Activated CD8-positive, alpha-beta memory T cell treated with anti-CD3 and anti-CD28 coated beads, Interleukin-2, amount 50 U/mL, for 24 hours (primary cell): Measurements from ENCODE around the gene RHOJ.
"Not testable (repeated sequence)": the region's sequence is repeated elsewhere in the genome, so short reads cannot be mapped to it uniquely, and the experiment has no call there.

Source experiments
- DNase-seq: peaks from one replicate; pipeline ENCODE4 v3.0.0-alpha.2; 2020; ENCODE audit errors: extremely low read depth

Gene RHOJ

GRCh38 chr14:63297372-63298063 is 93.3 kb downstream of the RHOJ start:
- DNase-seq = no peak

GRCh38 chr14:63299351-63300110 is 95.3 kb downstream of the RHOJ start:
- no peak for DNase-seq

GRCh38 chr14:63300854-63301253 is 96.6 kb downstream of the RHOJ start:
- DNase-seq = no peak

DNA sequence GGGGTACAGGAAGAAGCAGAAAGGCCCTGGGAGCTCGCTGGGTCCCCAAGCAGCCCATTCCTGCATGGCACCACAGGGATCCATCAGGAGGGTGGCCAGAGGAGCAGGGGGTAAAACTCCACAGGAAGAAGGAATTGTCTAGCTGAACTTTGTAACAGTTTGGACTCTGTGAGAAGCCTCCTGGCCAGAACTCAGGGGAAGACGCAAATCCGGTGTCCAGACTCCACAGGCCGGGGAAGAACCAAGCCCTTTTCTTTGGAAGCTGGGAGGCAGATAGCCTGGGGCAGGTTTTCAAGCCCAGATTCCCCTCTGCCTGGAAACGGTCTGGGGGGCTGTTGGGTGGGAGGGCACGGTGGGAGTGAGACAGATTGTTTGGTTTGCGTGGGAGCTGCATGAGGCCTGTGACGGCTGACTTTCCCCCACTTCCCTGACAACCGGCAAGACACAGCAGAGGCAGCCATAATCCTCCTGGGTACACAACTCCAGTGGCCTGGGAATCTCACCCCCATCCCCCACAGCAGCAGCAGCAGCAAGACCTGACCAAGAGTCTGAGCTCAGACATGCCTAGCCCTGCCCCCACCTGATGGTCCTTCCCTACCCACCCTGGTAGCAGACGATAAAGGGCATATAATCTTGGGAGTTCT is 97.8 kb downstream of the RHOJ start:
- no peak for DNase-seq

- DNase-seq = not testable (repeated sequence)
These were observed 100.2 kb downstream of the RHOJ start for GRCh38 chr14:63304429-63304828.

DNA sequence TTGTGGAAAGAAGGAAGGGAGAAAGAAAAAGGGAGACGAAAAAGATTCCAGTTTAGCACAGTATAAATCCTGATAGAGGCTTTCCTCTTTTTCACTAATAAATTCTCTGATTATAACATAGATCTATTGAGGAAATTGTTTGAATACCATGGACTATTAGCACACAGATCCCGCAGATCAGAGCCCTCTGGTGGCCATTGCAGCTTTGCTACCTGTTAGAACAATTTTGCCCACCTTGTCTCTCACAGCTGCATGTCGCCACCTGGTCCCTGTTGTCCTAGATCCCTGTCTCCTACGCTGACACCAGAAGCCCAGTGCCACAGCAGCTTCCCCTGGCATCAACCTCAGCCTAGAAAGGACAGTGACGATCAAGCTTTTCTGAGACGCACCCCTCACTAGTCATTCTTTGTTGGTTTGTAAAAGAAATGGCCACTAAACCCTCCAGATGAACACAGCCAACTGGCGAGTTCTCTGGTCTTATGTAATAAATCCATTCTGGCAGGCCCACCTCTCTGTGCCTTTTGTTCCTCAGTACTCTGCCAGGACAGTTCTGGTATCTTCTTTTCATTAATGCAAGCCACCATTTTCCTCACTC is 104.6 kb downstream of the RHOJ start:
- no peak for DNase-seq

DNA sequence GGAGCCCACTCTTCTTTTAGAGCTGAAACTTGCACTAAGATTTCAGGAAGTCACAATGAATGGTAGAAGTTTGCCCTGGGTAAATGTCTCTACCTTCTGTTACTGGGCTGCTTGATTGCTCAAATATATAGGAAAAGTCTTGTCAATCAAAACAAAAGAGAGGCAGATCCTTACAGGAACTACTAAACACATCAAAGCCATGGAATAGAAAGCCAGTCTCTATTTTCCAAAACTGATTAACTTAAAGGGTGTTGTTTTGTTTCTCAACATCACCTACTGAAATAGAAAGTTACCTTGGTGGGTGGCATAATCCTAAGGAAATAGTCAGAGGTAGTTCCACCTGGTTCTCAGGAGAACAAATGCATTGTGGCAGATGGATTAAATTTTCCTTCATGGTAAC is 114.6 kb downstream of the RHOJ start, which contains the start of gene GPHB5:
Gene GPHB5, minus strand, starts transcription at position 101 of the 400 bp plus-strand sequence. CDS start 1,086 bp downstream, outside the sequence.
- DNase-seq = no peak

DNA sequence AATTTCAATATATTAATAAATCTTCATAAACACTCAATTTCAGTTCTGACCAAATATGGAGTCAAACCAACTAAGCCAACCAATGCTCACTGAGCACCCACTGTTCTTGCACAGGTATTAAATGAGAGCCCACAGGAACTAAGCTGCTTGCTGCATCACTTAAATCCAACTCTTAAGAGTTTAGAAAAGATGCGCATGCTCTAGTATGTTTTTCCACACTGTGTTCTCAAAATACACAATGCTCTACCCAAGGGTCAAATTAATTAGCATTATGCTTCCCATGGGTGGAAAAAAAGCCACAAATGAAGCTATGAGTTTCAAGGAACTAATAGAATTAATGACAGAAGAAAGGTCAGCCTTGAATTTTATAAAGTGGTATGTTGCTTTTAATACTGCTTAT is 118.2 kb downstream of the RHOJ start:
- DNase-seq = no peak

DNA sequence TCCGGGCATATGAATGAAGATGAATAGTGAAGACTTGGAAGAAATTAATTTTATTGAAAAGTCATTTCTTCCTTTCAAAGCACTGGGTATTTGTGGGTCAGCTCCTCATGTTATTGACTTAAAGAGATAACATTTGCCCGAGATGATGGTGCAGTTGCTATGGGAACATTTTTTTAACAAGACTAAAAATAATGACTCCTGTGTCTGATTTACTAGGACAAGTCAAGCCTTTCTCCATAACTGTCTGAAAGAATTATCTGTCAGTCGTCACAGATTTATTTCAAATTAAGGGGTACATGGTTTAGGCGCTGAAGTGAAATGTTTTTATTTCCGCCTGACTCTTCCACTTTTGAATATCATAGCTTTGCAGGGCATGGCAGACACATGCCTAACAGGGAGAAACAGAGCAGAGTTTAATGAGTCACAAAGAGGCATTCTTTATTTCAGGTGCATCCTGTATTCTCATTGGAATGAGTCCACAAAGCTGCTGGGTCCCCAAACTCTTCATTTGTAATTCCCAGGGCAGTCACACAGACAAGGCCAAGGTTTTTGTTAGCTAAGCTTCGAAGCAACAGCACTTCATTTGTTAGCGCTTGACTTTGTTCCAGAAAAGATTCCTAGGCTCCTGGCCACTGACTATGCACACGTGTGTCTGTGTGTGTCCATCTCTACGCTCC is 118.8 kb downstream of the RHOJ start:
- DNase-seq = no peak

DNA sequence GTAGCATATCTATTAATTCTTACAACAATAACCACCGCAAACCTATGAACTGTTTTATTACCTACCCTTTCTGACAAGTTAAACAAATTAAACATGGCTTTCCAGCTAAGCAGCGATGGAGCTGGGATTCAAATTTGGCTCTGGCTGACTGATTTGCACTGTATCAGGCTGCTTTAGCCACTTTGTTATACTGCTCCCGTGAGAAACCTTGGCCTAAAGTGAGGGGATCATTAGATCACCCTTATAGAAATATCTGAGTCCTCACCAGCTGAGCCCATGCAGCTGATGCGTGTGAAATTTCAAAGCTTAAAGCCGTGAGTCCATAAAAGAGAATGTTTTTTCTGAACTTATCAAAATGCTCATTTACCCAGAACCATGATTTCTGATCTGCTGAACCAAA is 122.6 kb downstream of the RHOJ start:
- no peak for DNase-seq

DNA sequence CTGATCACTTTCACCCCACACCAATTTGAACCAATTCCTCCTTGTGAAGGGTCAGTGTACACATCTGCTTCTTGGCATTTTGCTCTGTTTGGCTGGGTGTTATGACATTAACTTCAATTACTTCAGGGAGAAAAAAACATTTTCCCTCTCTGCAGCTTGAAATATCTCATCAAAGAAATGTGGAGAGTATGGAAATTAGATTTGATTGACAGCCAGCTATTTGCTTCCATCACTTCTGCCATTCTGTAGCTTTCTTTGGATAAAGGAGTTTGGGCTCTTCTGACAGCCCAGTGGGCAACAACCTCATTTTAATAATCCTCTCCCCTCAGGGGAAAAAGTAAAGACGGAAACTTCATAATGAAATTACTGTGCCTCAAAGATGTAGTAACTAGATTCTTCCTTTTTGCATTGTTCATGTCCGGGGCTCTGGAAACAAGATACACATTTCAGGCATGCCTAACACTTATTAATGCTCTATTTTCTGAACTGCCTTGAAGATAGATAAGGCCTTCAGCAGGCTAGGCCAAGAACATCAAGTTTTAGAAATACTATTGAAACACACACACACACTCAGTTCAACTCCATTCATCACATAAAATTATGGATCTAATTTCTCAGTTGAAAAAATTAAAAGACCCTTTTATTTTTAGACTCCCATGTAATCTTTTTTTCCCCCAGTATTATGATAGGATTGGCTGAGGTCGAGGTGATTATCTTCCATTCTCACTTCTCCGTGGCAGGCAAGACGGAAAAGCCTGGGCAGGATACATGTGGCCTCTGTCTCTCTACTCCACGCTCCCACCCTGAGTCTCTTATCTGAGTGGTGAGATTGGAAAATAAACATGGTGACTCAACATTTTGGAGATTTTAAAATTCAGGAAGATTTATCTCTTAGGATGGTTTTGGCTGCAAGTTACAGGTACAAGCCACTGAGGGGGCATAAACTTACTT is 124.8 kb downstream of the RHOJ start:
- DNase-seq = no peak

DNA sequence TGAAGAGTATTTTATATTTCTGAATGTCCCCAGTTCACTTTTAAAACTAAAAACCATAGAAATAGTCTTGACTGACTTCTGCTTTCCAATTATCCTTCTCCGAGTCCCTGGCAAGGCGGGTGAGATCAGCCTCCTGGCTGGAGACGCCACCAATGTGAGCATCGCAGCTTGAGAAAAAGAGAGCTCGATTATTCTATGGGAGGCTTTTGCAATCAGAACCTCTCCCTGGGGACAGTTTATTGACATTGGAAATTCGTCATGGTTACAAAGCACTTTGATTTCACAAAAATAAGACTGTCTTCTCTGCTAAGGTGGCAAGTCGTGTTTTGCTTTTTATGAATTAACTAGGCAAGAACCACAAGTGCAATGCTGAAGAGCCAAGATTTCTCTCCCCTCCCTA is 138.1 kb downstream of the RHOJ start:
- DNase-seq = no peak
